CD4-positive, alpha-beta T cell treated with Interleukin-6 at 100 ng/mL for 8 hours (primary cell): ENCODE measurements around the gene KCNJ1.

Experiments
- DNase-seq: peaks from one replicate; pipeline ENCODE4 v3.0.0-alpha.2; 2020; ENCODE audit warnings: mixed read lengths, low spot score

Gene KCNJ1

GRCh38 chr11:128882451-128882850, 15.4 kb upstream of the KCNJ1 start:
- DNase-seq, result no peak

- no peak for DNase-seq
Observed at GRCh38 chr11:128881221-128881620, 14.1 kb upstream of the KCNJ1 start.

- no peak for DNase-seq
Observed at GRCh38 chr11:128879817-128880216, 12.7 kb upstream of the KCNJ1 start.

- DNase-seq, result no peak
Observed at GRCh38 chr11:128878455-128878854, 11.4 kb upstream of the KCNJ1 start.

GRCh38 chr11:128877726-128878125, 10.6 kb upstream of the KCNJ1 start:
- no peak for DNase-seq

- DNase-seq, result no peak
Observed at GRCh38 chr11:128876133-128876650, 9.1 kb upstream of the KCNJ1 start.

GRCh38 chr11:128874427-128874826, 7.3 kb upstream of the KCNJ1 start:
- DNase-seq, result no peak

- DNase-seq, result no peak
Observed at GRCh38 chr11:128872594-128872993, 5.5 kb upstream of the KCNJ1 start.

GRCh38 chr11:128872094-128872493, 5.0 kb upstream of the KCNJ1 start:
- no peak for DNase-seq

GRCh38 chr11:128871168-128871610, 4.1 kb upstream of the KCNJ1 start:
- DNase-seq, result no peak

- no peak for DNase-seq
Observed at GRCh38 chr11:128868841-128869671, 2.0 kb upstream of the KCNJ1 start.

GRCh38 chr11:128865490-128865889, 1.6 kb downstream of the KCNJ1 start:
- DNase-seq, result no peak

GRCh38 chr11:128862908-128863660, 4.0 kb downstream of the KCNJ1 start:
- no peak for DNase-seq

GRCh38 chr11:128862406-128862805, 4.7 kb downstream of the KCNJ1 start:
- DNase-seq, result no peak

GRCh38 chr11:128860571-128861361, 6.3 kb downstream of the KCNJ1 start:
- no peak for DNase-seq

GRCh38 chr11:128859563-128860441, 7.3 kb downstream of the KCNJ1 start:
- peak; percentile 71 for DNase-seq

GRCh38 chr11:128857341-128857740, 9.8 kb downstream of the KCNJ1 start:
- no peak for DNase-seq

- DNase-seq, result no peak
Observed at GRCh38 chr11:128856241-128856640, 10.9 kb downstream of the KCNJ1 start.

- DNase-seq, result no peak
Observed at GRCh38 chr11:128854841-128855240, 12.3 kb downstream of the KCNJ1 start.

- no peak for DNase-seq
Observed at GRCh38 chr11:128853559-128853958, 13.5 kb downstream of the KCNJ1 start.

GRCh38 chr11:128852327-128853023, 14.6 kb downstream of the KCNJ1 start:
- DNase-seq, result no peak
